Liver (tissue), 9 donors: ENCODE measurements around the gene NXPH3. TPM values are rescaled to one million over a fixed set of nuclear protein-coding genes. Genes with fewer than 3 reads are reported as not detected.

Source experiments
- DNase-seq: peaks from one replicate; pipeline ENCODE4 v3.0.0-alpha.2; 2017; ENCODE audit warnings: low spot score
- H3K27ac ChIP-seq, 2 donors: one replicate each; pipeline ENCODE4 v1.7.0; 2013; ENCODE audit warnings: inconsistent platforms in 2 of 2, low read length in 2 of 2, control low read depth in 1 of 2, low read depth in 1 of 2, mild to moderate bottlenecking in 1 of 2
- H3K27me3 ChIP-seq, 4 donors: one replicate each; pipeline versions ENCODE4 v1.6.1 to v1.7.0; 2013; ENCODE audit warnings: low read length in 3 of 4, inconsistent platforms in 1 of 4, mild to moderate bottlenecking in 1 of 4, moderate library complexity in 1 of 4; ENCODE audit not compliant: control insufficient read depth in 4 of 4, insufficient read depth in 4 of 4
- H3K36me3 ChIP-seq, 4 donors: one replicate each; pipeline versions ENCODE4 v1.6.1 to v1.7.0; 2013; ENCODE audit warnings: low read length in 3 of 4, mild to moderate bottlenecking in 3 of 4, low read depth in 1 of 4, moderate library complexity in 1 of 4; ENCODE audit not compliant: control insufficient read depth in 4 of 4, insufficient read depth in 3 of 4
- H3K4me1 ChIP-seq, 4 donors: one replicate each; pipeline versions ENCODE4 v1.6.1 to v1.7.0; 2013; ENCODE audit warnings: low read length in 3 of 4, mild to moderate bottlenecking in 3 of 4, moderate library complexity in 1 of 4; ENCODE audit not compliant: control insufficient read depth in 4 of 4, insufficient read depth in 4 of 4
- H3K4me3 ChIP-seq, 3 donors: one replicate each; pipeline versions ENCODE4 v1.6.1 to v1.7.0; 2013; ENCODE audit warnings: low read length in 3 of 3, control low read depth in 1 of 3, low read depth in 1 of 3, mild to moderate bottlenecking in 1 of 3
- H3K9ac ChIP-seq, 2 donors: one replicate each; pipeline ENCODE4 v1.7.0; 2013; ENCODE audit warnings: low read length in 2 of 2, mild to moderate bottlenecking in 2 of 2, moderate library complexity in 2 of 2, control low read depth in 1 of 2, low read depth in 1 of 2
- H3K9me3 ChIP-seq, 4 donors: one replicate each; pipeline versions ENCODE4 v1.6.1 to v1.7.0; 2013; ENCODE audit warnings: low read length in 3 of 4; ENCODE audit not compliant: control insufficient read depth in 4 of 4
- EGR1 ChIP-seq, 2 donors: IDR thresholded peaks; 2 replicates each; pipeline ENCODE4 v1.6.1; 2016 to 2018; ENCODE audit warnings: antibody characterized with exemption in 2 of 2, low read depth in 2 of 2
- FOXA1 ChIP-seq: IDR thresholded peaks from 2 replicates; pipeline ENCODE4 v1.6.1; 2016; ENCODE audit warnings: antibody characterized with exemption
- FOXA2 ChIP-seq: IDR thresholded peaks from 2 replicates; pipeline ENCODE4 v1.6.1; 2016; ENCODE audit warnings: antibody characterized with exemption
- GABPA ChIP-seq, 2 donors: IDR thresholded peaks in 1 of 2; conservative IDR thresholded peaks in 1 of 2; 2 replicates each; pipeline ENCODE4 v1.6.1; 2016; ENCODE audit warnings: antibody characterized with exemption in 2 of 2, mild to moderate bottlenecking in 1 of 2, moderate library complexity in 1 of 2
- HNF4A ChIP-seq, 2 donors: conservative IDR thresholded peaks; 2 replicates each; pipeline ENCODE4 v1.6.1; 2016; ENCODE audit warnings: antibody characterized with exemption in 2 of 2, mild to moderate bottlenecking in 2 of 2
- JUND ChIP-seq, 2 donors: IDR thresholded peaks; 2 replicates each; pipeline ENCODE4 v1.6.1; 2016; ENCODE audit warnings: antibody characterized with exemption in 2 of 2
- NR2F2 ChIP-seq: IDR thresholded peaks from 2 replicates; pipeline ENCODE4 v1.6.1; 2016; ENCODE audit warnings: antibody characterized with exemption
- RAD21 ChIP-seq, 2 donors: IDR thresholded peaks; 2 replicates each; pipeline ENCODE4 v1.6.1; 2016; ENCODE audit warnings: antibody characterized with exemption in 2 of 2, mild to moderate bottlenecking in 2 of 2
- RXRA ChIP-seq, 2 donors: IDR thresholded peaks; 2 replicates each; pipeline ENCODE4 v1.6.1; 2017 to 2018; ENCODE audit warnings: antibody characterized with exemption in 2 of 2, mild to moderate bottlenecking in 1 of 2
- SP1 ChIP-seq: IDR thresholded peaks from 2 replicates; pipeline ENCODE4 v1.6.1; 2018; ENCODE audit warnings: antibody characterized with exemption, mild to moderate bottlenecking
- TAF1 ChIP-seq: conservative IDR thresholded peaks from 2 replicates; pipeline ENCODE4 v1.6.1; 2016; ENCODE audit warnings: antibody characterized with exemption, mild to moderate bottlenecking
- YY1 ChIP-seq: IDR thresholded peaks from 2 replicates; pipeline ENCODE4 v1.6.1; 2016; ENCODE audit warnings: antibody characterized with exemption, mild to moderate bottlenecking
- WGBS: extraction: QIAGEN DNeasy Blood & Tissue Kit; methylation state at CpG from one replicate; pipeline ENCODE4 v1.1.7; 2013; 5-methylcytosine and 5-hydroxymethylcytosine counted together
- polyA plus RNA-seq, 2 donors: library from polyadenylated mRNA; stranded (reverse) in 1 of 2; unstranded in 1 of 2; fragments of 200-250 nt in 1 of 2; fragments of >200 nt in 1 of 2; fragmentation: Nextera tagmentation in 1 of 2; extraction: Ambion mirVana in 1 of 2; gene quantifications; one replicate each; pipeline versions ENCODE4 v1.2.1 to v1.2.3, GENCODE V29; 2013 to 2015
- total RNA-seq, 2 donors: library from RNA; depleted of rRNA; stranded (reverse); fragments of >200 nt; gene quantifications; one replicate each; pipeline ENCODE4 v1.2.3, GENCODE V29; 2014
- TF ChIP-seq, protein P1 (sequence below): IDR thresholded peaks from 2 replicates; pipeline ENCODE4 v1.6.1; 2016; ENCODE audit warnings: antibody characterized with exemption
- TF ChIP-seq, protein P2 (sequence below): IDR thresholded peaks from 2 replicates; pipeline ENCODE4 v1.6.1; 2016; ENCODE audit warnings: antibody characterized with exemption, mild to moderate bottlenecking
- TF ChIP-seq, protein P3 (sequence below): IDR thresholded peaks from 2 replicates; pipeline ENCODE4 v1.6.1; 2016; ENCODE audit warnings: antibody characterized with exemption
- TF ChIP-seq, protein P4 (sequence below): IDR thresholded peaks from 2 replicates; pipeline ENCODE4 v1.6.1; 2016; ENCODE audit warnings: antibody characterized with exemption
- TF ChIP-seq, protein P5 (sequence below): fragments of 150-350 bp; IDR thresholded peaks from 2 replicates; pipeline ENCODE4 v1.5.1; 2017; ENCODE audit warnings: improper control_type of control experiment, low read depth, low read length; ENCODE audit not compliant: missing input control
- donor health status: healthy.
- donor health status: healthy.
- donor health status: healthy.
- donor health status: healthy.
- donor health status: healthy.

NXPH3 gene
- total and polyA plus RNA-seq, 4 donors = 0.17 to 0.22 TPM; not detected in 2

DNA sequence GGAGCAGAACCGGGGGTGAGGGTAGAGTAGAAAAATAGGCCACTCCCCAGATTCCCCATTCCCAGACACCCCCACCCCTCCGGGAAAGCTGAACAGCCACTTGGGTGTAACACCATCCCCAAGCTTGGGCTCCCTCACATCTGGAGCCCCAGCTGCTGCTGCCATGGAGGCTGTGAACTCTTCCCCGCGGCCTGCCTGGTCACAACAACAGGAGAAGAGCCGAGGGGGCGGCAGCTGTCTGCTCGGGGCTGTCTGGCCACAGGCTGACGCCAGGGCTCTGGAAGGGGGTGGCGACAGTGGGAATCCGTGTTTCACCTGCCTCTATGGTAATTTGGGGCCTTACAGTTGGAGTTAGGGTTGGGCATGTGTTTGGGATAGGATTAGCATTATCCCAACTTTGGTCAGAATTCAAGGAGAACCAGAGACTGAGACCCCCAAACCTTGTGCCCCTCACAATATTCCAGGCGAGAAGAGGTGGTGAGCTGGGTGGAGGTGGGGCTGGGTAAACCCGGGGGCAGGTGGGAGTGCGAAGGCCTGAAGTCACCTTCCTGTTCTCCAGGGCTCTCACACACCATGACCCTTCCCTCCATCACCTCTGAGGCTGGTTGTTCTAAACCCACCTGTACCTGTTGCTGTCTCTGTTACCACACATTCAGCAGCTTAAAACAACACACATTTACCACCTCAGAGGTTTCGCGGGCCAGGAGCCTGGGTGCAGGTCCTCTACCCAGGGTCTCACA, 29.7 kb upstream of the NXPH3 start:
- Histone ChIP-seq H3K9ac (no peak overlapping the region), H3K9me3 (no peaks in the 10 kb centered on the region), H3K36me3 (no peaks in the 10 kb centered on the region), H3K4me1 (peaks cover 2 to 19% (median 15%) of the 10 kb centered on the region in 4 donors), H3K27me3 (no peaks in the 10 kb centered on the region), H3K27ac (no peak overlapping the region), H3K4me3 (no peak overlapping the region)
- 87% methylated on average over 15 of the region's 15 CpGs for WGBS
- no peak for DNase-seq
- no peak for TF ChIP-seq SP1
- TF ChIP-seq JUND (IDR thresholded peaks at IDR 0.05) = no peak
- TF ChIP-seq EGR1 (IDR thresholded peaks at IDR 0.05; ENCODE audit: low read depth in 2 of 2) = no peak
- no peak for TF ChIP-seq NR2F2
- TF ChIP-seq, protein P1, sequence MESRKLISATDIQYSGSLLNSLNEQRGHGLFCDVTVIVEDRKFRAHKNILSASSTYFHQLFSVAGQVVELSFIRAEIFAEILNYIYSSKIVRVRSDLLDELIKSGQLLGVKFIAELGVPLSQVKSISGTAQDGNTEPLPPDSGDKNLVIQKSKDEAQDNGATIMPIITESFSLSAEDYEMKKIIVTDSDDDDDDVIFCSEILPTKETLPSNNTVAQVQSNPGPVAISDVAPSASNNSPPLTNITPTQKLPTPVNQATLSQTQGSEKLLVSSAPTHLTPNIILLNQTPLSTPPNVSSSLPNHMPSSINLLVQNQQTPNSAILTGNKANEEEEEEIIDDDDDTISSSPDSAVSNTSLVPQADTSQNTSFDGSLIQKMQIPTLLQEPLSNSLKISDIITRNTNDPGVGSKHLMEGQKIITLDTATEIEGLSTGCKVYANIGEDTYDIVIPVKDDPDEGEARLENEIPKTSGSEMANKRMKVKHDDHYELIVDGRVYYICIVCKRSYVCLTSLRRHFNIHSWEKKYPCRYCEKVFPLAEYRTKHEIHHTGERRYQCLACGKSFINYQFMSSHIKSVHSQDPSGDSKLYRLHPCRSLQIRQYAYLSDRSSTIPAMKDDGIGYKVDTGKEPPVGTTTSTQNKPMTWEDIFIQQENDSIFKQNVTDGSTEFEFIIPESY = no peak
- no peak for TF ChIP-seq FOXA1
- no peak for TF ChIP-seq TAF1
- no peak for TF ChIP-seq HNF4A (conservative IDR thresholded peaks at IDR 0.05)
- TF ChIP-seq RAD21 (IDR thresholded peaks at IDR 0.05) = no peak
- no peak for TF ChIP-seq FOXA2
- TF ChIP-seq, protein P2, sequence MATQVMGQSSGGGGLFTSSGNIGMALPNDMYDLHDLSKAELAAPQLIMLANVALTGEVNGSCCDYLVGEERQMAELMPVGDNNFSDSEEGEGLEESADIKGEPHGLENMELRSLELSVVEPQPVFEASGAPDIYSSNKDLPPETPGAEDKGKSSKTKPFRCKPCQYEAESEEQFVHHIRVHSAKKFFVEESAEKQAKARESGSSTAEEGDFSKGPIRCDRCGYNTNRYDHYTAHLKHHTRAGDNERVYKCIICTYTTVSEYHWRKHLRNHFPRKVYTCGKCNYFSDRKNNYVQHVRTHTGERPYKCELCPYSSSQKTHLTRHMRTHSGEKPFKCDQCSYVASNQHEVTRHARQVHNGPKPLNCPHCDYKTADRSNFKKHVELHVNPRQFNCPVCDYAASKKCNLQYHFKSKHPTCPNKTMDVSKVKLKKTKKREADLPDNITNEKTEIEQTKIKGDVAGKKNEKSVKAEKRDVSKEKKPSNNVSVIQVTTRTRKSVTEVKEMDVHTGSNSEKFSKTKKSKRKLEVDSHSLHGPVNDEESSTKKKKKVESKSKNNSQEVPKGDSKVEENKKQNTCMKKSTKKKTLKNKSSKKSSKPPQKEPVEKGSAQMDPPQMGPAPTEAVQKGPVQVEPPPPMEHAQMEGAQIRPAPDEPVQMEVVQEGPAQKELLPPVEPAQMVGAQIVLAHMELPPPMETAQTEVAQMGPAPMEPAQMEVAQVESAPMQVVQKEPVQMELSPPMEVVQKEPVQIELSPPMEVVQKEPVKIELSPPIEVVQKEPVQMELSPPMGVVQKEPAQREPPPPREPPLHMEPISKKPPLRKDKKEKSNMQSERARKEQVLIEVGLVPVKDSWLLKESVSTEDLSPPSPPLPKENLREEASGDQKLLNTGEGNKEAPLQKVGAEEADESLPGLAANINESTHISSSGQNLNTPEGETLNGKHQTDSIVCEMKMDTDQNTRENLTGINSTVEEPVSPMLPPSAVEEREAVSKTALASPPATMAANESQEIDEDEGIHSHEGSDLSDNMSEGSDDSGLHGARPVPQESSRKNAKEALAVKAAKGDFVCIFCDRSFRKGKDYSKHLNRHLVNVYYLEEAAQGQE = no peak
- TF ChIP-seq, protein P3, sequence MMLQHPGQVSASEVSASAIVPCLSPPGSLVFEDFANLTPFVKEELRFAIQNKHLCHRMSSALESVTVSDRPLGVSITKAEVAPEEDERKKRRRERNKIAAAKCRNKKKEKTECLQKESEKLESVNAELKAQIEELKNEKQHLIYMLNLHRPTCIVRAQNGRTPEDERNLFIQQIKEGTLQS = no peak
- TF ChIP-seq, protein P4, sequence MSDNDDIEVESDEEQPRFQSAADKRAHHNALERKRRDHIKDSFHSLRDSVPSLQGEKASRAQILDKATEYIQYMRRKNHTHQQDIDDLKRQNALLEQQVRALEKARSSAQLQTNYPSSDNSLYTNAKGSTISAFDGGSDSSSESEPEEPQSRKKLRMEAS = no peak
- TF ChIP-seq YY1 = no peak
- no peak for TF ChIP-seq GABPA (IDR thresholded peaks at IDR 0.05 in 1 of 2, conservative IDR thresholded peaks at IDR 0.05 in 1 of 2)
- no peak for TF ChIP-seq RXRA (IDR thresholded peaks at IDR 0.05)
- TF ChIP-seq, protein P5, sequence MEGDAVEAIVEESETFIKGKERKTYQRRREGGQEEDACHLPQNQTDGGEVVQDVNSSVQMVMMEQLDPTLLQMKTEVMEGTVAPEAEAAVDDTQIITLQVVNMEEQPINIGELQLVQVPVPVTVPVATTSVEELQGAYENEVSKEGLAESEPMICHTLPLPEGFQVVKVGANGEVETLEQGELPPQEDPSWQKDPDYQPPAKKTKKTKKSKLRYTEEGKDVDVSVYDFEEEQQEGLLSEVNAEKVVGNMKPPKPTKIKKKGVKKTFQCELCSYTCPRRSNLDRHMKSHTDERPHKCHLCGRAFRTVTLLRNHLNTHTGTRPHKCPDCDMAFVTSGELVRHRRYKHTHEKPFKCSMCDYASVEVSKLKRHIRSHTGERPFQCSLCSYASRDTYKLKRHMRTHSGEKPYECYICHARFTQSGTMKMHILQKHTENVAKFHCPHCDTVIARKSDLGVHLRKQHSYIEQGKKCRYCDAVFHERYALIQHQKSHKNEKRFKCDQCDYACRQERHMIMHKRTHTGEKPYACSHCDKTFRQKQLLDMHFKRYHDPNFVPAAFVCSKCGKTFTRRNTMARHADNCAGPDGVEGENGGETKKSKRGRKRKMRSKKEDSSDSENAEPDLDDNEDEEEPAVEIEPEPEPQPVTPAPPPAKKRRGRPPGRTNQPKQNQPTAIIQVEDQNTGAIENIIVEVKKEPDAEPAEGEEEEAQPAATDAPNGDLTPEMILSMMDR = no peak
